ENCODE results near the gene ANKRD52. TPM values are rescaled to one million over a fixed set of nuclear protein-coding genes. Genes with fewer than 3 reads are reported as not detected.

The ANKRD52 gene
- total RNA-seq, 1 experiment from 2014 or later = 67.5 TPM

- peak; percentile 89 for ATAC-seq
These were observed 34.0 kb downstream of the ANKRD52 start, which contains the start of gene NABP2 for GRCh38 chr12:56224102-56224701. Gene NABP2, plus strand, starts transcription at chr12:56224342. Its CDS starts 515 bp downstream, at chr12:56224857.

GRCh38 chr12:56223571-56224101, 34.5 kb downstream of the ANKRD52 start:
- peak overlapping the region; percentile 86 for H3K27ac ChIP-seq (ENCODE audit: low read length)
- in situ Hi-C loops (cut with HindIII; ENCODE audit: low pct_unique_long_range_greater_than_20kb, low sequenced_read_pairs) = no loop called here
- POLR2A ChIA-PET = no interaction called here

More at GRCh38 chr12:56224102-56224701, 34.0 kb downstream of the ANKRD52 start, which contains the start of gene NABP2:
- intact Hi-C loops (cut with micrococcal nuclease; ENCODE audit: unreplicated experiment) (loop anchor here (2.0 kb wide), 1 partner anchor 31 kb away; no protein-coding TSS in a partner anchor), in situ Hi-C loops (cut with HindIII; ENCODE audit: low pct_unique_long_range_greater_than_20kb, low sequenced_read_pairs) (no loop called here)
- no peak for TF ChIP-seq TCF7L2 (IDR thresholded peaks at IDR 0.05; ENCODE audit: low read depth, low read length)
- TF ChIP-seq SIN3A (IDR thresholded peaks at IDR 0.05; ENCODE audit: borderline replicate concordance, insufficient read depth, low read depth, low read length) = peak; percentile 89; the same call in 1 of the 2 replicates
- TF ChIP-seq CTCF (IDR thresholded peaks at IDR 0.05) = peak; percentile 99
- peak; percentile 61; the same call in 1 of the 2 replicates for TF ChIP-seq POLR2AphosphoS5 (IDR thresholded peaks at IDR 0.05; ENCODE audit: low read depth, low read length)
- CTCF ChIA-PET = no interaction called here
- no peaks in the 10 kb centered on the region for H3K27me3 ChIP-seq (ENCODE audit: control insufficient read depth, insufficient read depth, low read length)
- no TSS peak for BruUV-seq (replicated peaks)
- H3K4me3 ChIP-seq (ENCODE audit: low read depth in 2 of 2, low read length in 2 of 2) = peak within 1 kb of the TSS; percentile 71 to 81
- H3K27ac ChIP-seq (ENCODE audit: low read length) = peak within 1 kb of the TSS; percentile 94
- POLR2A ChIA-PET = no interaction called here
- H3K9me3 ChIP-seq (ENCODE audit: control insufficient read depth, insufficient read depth, low read depth, low read length) = no peaks in the 10 kb centered on the region
- H3K36me3 ChIP-seq (ENCODE audit: control insufficient read depth, insufficient read depth, low read length) = no peaks in the 10 kb centered on the region; the same call in 1 of the 2 replicates
- peak; percentile 96 for DNase-seq (ENCODE audit: low read depth, low spot score)
- H3K4me1 ChIP-seq (ENCODE audit: control insufficient read depth, insufficient read depth, low read length) = peaks cover 16% of the 10 kb centered on the region

More at GRCh38 chr12:56223571-56224101, 34.5 kb downstream of the ANKRD52 start:
- no peaks in the 10 kb centered on the region for H3K27me3 ChIP-seq (ENCODE audit: control insufficient read depth, insufficient read depth, low read length)
- CTCF ChIA-PET = interaction anchor here (1.5 kb wide), 1 partner anchor 16 kb away, joined by 3 read pairs; no protein-coding TSS in a partner anchor
- DNase-seq (ENCODE audit: low read depth, low spot score) = no peak
- no peaks in the 10 kb centered on the region for H3K9me3 ChIP-seq (ENCODE audit: control insufficient read depth, insufficient read depth, low read depth, low read length)
- peaks cover 16% of the 10 kb centered on the region for H3K4me1 ChIP-seq (ENCODE audit: control insufficient read depth, insufficient read depth, low read length)
- BruUV-seq (replicated peaks) = no TSS peak
- ATAC-seq = peak; percentile 15
- intact Hi-C loops (cut with micrococcal nuclease; ENCODE audit: unreplicated experiment) = loop anchor here (2.0 kb wide), 1 partner anchor 31 kb away; no protein-coding TSS in a partner anchor
- TF ChIP-seq POLR2AphosphoS5 (IDR thresholded peaks at IDR 0.05; ENCODE audit: low read depth, low read length) (no peak), TCF7L2 (IDR thresholded peaks at IDR 0.05; ENCODE audit: low read depth, low read length) (no peak), CTCF (IDR thresholded peaks at IDR 0.05) (no peak), REST (IDR thresholded peaks at IDR 0.05; ENCODE audit: insufficient read depth in 1 of 2, low read depth in 2 of 2, low read length in 1 of 2) (no peak), SIN3A (IDR thresholded peaks at IDR 0.05; ENCODE audit: borderline replicate concordance, insufficient read depth, low read depth, low read length) (no peak)
- H3K4me3 ChIP-seq (ENCODE audit: low read depth in 2 of 2, low read length in 2 of 2) = peak overlapping the region; percentile 64 to 71
- H3K36me3 ChIP-seq (ENCODE audit: control insufficient read depth, insufficient read depth, low read length) = no peaks in the 10 kb centered on the region; the same call in 1 of the 2 replicates
